Right lobe of liver (tissue), 6 donors: Measurements from ENCODE around the gene EMC10. TPM values are rescaled to one million over a fixed set of nuclear protein-coding genes. Genes with fewer than 3 reads are reported as not detected.

Source experiments
- ATAC-seq, 4 donors: fragments of 200-7000 bp; cut with Tn5 transposase; one replicate each; pipeline ENCODE4 v1.9.1; 2020; ENCODE audit warnings: mild to moderate bottlenecking in 4 of 4, moderate library complexity in 4 of 4
- DNase-seq, 3 donors: peaks; one replicate each; pipeline ENCODE4 v3.0.0-alpha.2; 2020
- H3K27ac ChIP-seq, 3 donors: fragments of 200-600 bp; one replicate each; pipeline ENCODE4 v1.8.0; 2022
- H3K27me3 ChIP-seq, 2 donors: fragments of 200-600 bp; one replicate each; pipeline ENCODE4 v1.8.0; 2022
- H3K36me3 ChIP-seq, 4 donors: fragments of 200-600 bp; sonication (generic) in 1 of 4; one replicate each; pipeline versions ENCODE4 v1.5.1 to v1.8.0; 2017 to 2022; ENCODE audit warnings: control low read depth in 1 of 4
- H3K4me1 ChIP-seq, 4 donors: fragments of 200-600 bp; sonication (generic) in 1 of 4; one replicate each; pipeline versions ENCODE4 v1.5.1 to v1.8.0; 2017 to 2022; ENCODE audit warnings: control low read depth in 1 of 4
- H3K4me3 ChIP-seq, 3 donors: fragments of 200-600 bp; one replicate each; pipeline ENCODE4 v1.8.0; 2022
- H3K9me3 ChIP-seq, 4 donors: fragments of 200-600 bp; sonication (generic) in 1 of 4; one replicate each; pipeline versions ENCODE4 v1.5.1 to v1.8.0; 2017 to 2022; ENCODE audit warnings: control low read depth in 1 of 4
- POLR2A ChIP-seq: fragments of 450-650 bp; IDR thresholded peaks from one replicate; pipeline ENCODE4 v1.6.1; 2017; ENCODE audit warnings: antibody characterized with exemption, mild to moderate bottlenecking
- WGBS: methylation state at CpG from one replicate; pipeline ENCODE4 v1.1.6; 2018; ENCODE audit warnings: low coverage, low lambda C conversion rate; ENCODE audit not compliant: insufficient coverage; ENCODE audit errors: missing lambda C conversion rate; 5-methylcytosine and 5-hydroxymethylcytosine counted together
- intact Hi-C, 2 donors: fragments of 100-400 bp; cut with DNase I; formaldehyde crosslinking; loops; one replicate each; pipeline versions ENCODE4 v1.11.2 to v1.14.1; 2022
- total RNA-seq, 6 experiments: library from RNA; depleted of rRNA in 2 of 6; stranded (reverse); fragments of >200 nt in 2 of 6; fragmentation: NEBNext Ultra II Directional in 3 of 6; extraction: Animal tissue kit (Norgen Biotek cat#: 25700) in 3 of 6; gene quantifications; one replicate each; pipeline versions ENCODE4 v1.1.0 to v1.2.4, GENCODE V29; 2016 to 2023
- TF ChIP-seq, protein P1 (sequence below), 4 donors: fragments of 200-600 bp in 3 of 4; fragments of 450-650 bp in 1 of 4; IDR thresholded peaks; one replicate each; pipeline versions ENCODE4 v1.5.1 to v1.8.0; 2016 to 2022; ENCODE audit warnings: antibody characterized with exemption in 4 of 4, mild to moderate bottlenecking in 2 of 4
- donor health status: DM: no; HTN: yes; CAD: no.
- donor health status: DM: no; HTN: no; CAD: no.
- donor health status: DM: no; HTN: no; CAD: no.
- donor health status: DM: no; HTN: yes; CAD: no.
- donor health status: DM: no; HTN: yes; CAD: no.

The EMC10 gene
- total RNA-seq, 6 experiments from 2014 or later = 48.6 to 82.8 (median 74.2) TPM

DNA sequence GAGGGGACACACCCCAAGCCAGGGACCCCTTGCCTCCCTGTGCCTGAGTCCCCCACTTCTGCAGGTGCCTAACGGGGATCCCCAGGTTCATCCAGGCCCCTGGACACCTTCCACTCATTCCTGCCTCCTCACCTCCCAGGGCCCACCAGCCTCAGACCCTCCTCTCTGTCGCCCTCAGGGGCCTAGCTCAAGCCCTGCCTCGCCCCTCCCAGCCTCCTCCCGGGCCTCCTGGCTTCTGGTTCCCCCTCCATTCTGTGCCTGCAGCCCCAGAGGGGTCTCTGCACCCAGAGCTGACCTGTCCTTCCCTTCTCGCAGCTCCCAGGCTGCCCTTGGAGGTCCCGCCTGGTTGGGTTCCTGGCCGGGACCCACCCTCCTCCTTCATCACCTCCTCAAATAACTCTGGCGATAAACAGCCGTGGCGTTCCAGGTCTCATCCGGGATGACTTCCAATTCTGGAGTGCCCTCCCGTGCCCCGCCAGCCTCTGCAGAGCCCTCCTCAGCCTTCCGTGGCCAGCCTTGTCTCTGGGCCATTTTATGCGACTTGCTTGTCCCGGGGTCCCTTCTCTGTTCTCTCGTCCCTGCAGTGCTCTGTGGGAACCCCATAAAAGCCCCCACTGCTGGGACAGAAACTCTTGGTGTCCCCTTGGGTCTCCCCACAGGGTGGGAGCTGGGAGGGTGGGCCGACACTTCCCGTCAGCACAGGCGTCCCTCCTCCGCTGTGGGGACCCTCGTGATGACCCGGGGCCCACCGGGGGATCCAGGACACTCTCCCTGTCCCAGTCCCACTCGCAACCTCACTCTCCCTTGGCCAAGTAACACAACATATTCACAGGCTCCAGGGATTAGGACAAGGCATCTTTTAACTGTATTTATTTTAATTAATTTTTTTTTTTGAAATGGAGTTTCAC lies 25.5 kb downstream of the EMC10 start:
- ATAC-seq (peak in 1 of 4 donors; percentile 18), DNase-seq (peak in 1 of 3 donors; percentile 52)
- Histone ChIP-seq H3K36me3 (no peaks in the 10 kb centered on the region), H3K27ac (no peak overlapping the region), H3K27me3 (no peaks in the 10 kb centered on the region), H3K4me3 (no peak overlapping the region), H3K9me3 (no peaks in the 10 kb centered on the region), H3K4me1 (no peaks in the 10 kb centered on the region)
- WGBS = 76% methylated on average over 8 of the region's 25 CpGs
- TF ChIP-seq POLR2A = no peak
- TF ChIP-seq, protein P1, sequence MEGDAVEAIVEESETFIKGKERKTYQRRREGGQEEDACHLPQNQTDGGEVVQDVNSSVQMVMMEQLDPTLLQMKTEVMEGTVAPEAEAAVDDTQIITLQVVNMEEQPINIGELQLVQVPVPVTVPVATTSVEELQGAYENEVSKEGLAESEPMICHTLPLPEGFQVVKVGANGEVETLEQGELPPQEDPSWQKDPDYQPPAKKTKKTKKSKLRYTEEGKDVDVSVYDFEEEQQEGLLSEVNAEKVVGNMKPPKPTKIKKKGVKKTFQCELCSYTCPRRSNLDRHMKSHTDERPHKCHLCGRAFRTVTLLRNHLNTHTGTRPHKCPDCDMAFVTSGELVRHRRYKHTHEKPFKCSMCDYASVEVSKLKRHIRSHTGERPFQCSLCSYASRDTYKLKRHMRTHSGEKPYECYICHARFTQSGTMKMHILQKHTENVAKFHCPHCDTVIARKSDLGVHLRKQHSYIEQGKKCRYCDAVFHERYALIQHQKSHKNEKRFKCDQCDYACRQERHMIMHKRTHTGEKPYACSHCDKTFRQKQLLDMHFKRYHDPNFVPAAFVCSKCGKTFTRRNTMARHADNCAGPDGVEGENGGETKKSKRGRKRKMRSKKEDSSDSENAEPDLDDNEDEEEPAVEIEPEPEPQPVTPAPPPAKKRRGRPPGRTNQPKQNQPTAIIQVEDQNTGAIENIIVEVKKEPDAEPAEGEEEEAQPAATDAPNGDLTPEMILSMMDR (IDR thresholded peaks at IDR 0.05) = no peak
- intact Hi-C loops = no loop called here

DNA sequence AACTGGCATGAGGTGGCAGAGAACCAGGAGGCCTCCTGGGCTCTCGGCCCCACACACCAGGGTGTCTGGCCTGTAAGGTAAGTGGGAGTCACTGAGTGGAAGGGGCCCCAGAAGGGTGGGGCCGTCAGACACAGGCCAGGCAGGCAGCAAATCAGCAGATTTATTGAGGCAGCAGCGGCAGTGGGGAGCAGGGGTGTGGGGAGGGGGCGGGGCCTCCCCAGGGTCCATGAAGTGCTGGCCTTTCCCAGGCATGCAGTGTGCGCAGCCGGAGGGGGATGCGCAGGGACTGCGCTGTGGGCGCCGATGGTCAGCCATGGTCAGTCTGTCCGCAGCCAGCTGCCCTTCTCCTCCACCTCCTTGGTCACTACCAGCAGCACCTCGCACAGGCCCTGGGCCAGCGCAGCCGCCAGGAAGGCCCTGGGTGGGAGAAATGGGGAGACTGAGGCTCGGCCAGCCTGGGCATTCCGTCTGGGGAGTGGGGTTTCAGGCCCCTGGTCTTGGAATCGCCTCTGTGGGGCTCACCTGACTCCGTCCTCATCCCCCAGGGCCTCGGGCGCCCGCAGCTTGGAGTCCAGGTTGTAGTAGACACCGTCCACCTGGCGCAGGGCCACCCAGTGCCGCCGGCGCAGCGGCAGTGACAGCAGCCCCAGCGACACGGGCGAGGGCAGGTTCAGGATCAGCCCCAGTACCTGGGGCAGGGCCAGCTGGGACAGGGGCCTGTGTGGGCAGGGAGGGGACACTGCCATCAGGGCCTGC lies 29.7 kb downstream of the EMC10 start:
- peaks cover 0 to 4% (median 0%) of the 10 kb centered on the region in 4 donors for H3K4me1 ChIP-seq
- H3K4me3 ChIP-seq = no peak overlapping the region
- TF ChIP-seq, protein P1 (IDR thresholded peaks at IDR 0.05) = no peak
- no peak for TF ChIP-seq POLR2A
- no peak for ATAC-seq
- no peaks in the 10 kb centered on the region for H3K36me3 ChIP-seq
- WGBS = 80% methylated on average over 5 of the region's 30 CpGs
- intact Hi-C loops = no loop called here
- H3K27ac ChIP-seq = no peak overlapping the region
- H3K9me3 ChIP-seq = no peaks in the 10 kb centered on the region
- DNase-seq = peak in 1 of 3 donors; percentile 49
- no peaks in the 10 kb centered on the region for H3K27me3 ChIP-seq

DNA sequence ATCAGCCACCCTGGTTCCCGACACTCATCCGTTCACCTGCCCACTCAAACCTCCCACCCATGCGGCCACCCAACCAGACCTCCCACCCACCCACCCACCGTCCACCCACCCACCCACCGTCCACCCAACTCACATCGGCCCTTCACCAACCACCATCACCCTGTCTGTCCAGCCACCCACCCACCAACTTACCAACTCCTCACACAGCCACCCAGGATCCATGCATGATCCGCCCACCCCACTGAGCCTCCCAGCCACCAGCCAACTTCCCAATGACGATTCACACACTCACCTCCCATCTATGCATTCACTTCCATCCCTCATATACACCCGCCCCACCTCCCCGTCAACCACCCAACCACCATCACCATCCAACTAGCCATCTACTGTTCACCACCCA lies 30.4 kb downstream of the EMC10 start:
- no peaks in the 10 kb centered on the region for H3K36me3 ChIP-seq
- ATAC-seq (no peak), DNase-seq (peak in 1 of 3 donors; percentile 32)
- H3K9me3 ChIP-seq = no peaks in the 10 kb centered on the region
- TF ChIP-seq, protein P1 (IDR thresholded peaks at IDR 0.05) = no peak
- no peak for TF ChIP-seq POLR2A
- WGBS = 98% methylated on average over 6 of the region's 10 CpGs
- H3K4me3 ChIP-seq = no peak overlapping the region
- no peaks in the 10 kb centered on the region for H3K27me3 ChIP-seq
- intact Hi-C loops = no loop called here
- peaks cover 0 to 4% (median 0%) of the 10 kb centered on the region in 4 donors for H3K4me1 ChIP-seq
- H3K27ac ChIP-seq = no peak overlapping the region

DNA sequence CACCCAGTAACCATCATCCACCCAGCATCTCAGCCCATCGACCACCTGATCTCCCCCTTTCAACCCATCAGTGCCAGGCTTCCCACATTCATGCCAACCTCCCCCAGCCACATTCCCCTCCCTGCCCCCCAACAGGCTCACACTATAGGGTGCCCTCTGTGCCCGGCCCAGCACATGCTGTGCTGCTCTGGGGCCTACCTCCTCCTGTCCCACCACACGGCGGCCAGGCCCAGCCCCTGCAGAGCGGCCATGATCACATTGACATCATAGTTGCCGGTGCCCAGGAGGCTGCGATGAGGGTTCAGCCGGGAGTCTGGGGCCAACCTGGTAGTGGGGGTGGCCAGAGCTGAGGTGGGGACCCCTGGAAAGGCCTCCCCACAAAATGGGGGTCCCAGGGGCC lies 31.1 kb downstream of the EMC10 start:
- H3K4me1 ChIP-seq = peaks cover 0 to 10% (median 2%) of the 10 kb centered on the region in 4 donors
- peak in 1 of 3 donors; percentile 46 for DNase-seq
- no peak overlapping the region for H3K27ac ChIP-seq
- intact Hi-C loops = no loop called here
- no peak overlapping the region for H3K4me3 ChIP-seq
- no peak for TF ChIP-seq POLR2A
- TF ChIP-seq, protein P1 (IDR thresholded peaks at IDR 0.05) = no peak
- H3K36me3 ChIP-seq = no peaks in the 10 kb centered on the region
- no peaks in the 10 kb centered on the region for H3K27me3 ChIP-seq
- H3K9me3 ChIP-seq = no peaks in the 10 kb centered on the region
- ATAC-seq = no peak
- 91% methylated on average over 4 of the region's 8 CpGs for WGBS
